K562 (cell line): Measurements from ENCODE around the gene PIGX. TPM values are rescaled to one million over a fixed set of nuclear protein-coding genes. Genes with fewer than 3 reads are reported as not detected.

Source experiments
- ATAC-seq: fragments of 200-7000 bp; cut with Tn5 transposase; 3 replicates; pipeline ENCODE4 v1.9.1; 2020; ENCODE audit warnings: moderate library complexity
- BruUV-seq: library from RNA; stranded (reverse); fragments of 400-500 nt; replicated peaks from 2 replicates; lab custom pipeline; 2021; lab: Mats Ljungman, UMichigan
- CTCF ChIA-PET: fragments of 300-600 bp; formaldehyde crosslinking; extraction: SDS; loops from one replicate; lab custom pipeline; 2021; ENCODE audit warnings: low intra/inter-chr PET ratio; lab: Yijun Ruan, JAX
- POLR2A ChIA-PET: fragments of 300-600, 350-650 bp; sonication (Branson Sonifier 250); formaldehyde crosslinking; extraction: SDS; loops from one replicate; lab custom pipeline; 2021; ENCODE audit warnings: antibody characterized with exemption, inconsistent platforms; lab: Yijun Ruan, JAX
- DNase-seq, 4 experiments: peaks; one replicate each; pipeline versions ENCODE4 v3.0.0 to v3.0.0-alpha.2; 2011 to 2018; ENCODE audit warnings: low spot score in 3 of 4, mixed read lengths in 3 of 4; ENCODE audit errors: extremely low read depth in 1 of 4
- FAIRE-seq: peaks from 2 replicates; lab custom pipeline; 2011; peaks lifted over from hg19 to GRCh38; lab: Jason Lieb, UNC
- H2AFZ ChIP-seq: 2 replicates; pipeline ENCODE4 v1.6.0; 2011; ENCODE audit warnings: low read depth, low read length, control low read depth, inconsistent platforms
- H3K27ac ChIP-seq: fragments of 200-600 bp; 3 replicates; pipeline ENCODE4 v1.8.0; 2011; ENCODE audit warnings: low read depth, mild to moderate bottlenecking, control low read depth, inconsistent platforms, low read length, moderate library complexity, mixed read lengths; ENCODE audit errors: extremely low read depth
- H3K27me3 ChIP-seq, 2 experiments: fragments of 300-600 bp in 1 of 2; 2 replicates in 1 of 2; 3 replicates in 1 of 2; pipeline versions ENCODE4 v1.6.0 to v1.8.0; 2011; ENCODE audit warnings: inconsistent platforms in 2 of 2, low read length in 2 of 2, mild to moderate bottlenecking in 1 of 2, mixed read lengths in 1 of 2, moderate library complexity in 1 of 2; ENCODE audit not compliant: control insufficient read depth in 2 of 2, insufficient read depth in 2 of 2
- H3K36me3 ChIP-seq: fragments of 300-600 bp; 3 replicates; pipeline ENCODE4 v1.8.0; 2011; ENCODE audit warnings: mild to moderate bottlenecking, low read length, inconsistent platforms; ENCODE audit not compliant: control insufficient read depth, insufficient read depth
- H3K4me1 ChIP-seq, 2 experiments: fragments of 200-600 bp in 1 of 2; replicated peaks in 1 of 2; 2 replicates in 1 of 2; 3 replicates in 1 of 2; pipeline versions ENCODE4 v1.5.1 to v1.8.0; 2011; ENCODE audit warnings: inconsistent platforms in 2 of 2, low read length in 2 of 2, mild to moderate bottlenecking in 1 of 2, mixed read lengths in 1 of 2, moderate library complexity in 1 of 2; ENCODE audit not compliant: control insufficient read depth in 2 of 2, insufficient read depth in 2 of 2
- H3K4me2 ChIP-seq: 2 replicates; pipeline ENCODE4 v1.6.1; 2011; ENCODE audit warnings: low read length, control low read depth, inconsistent platforms, mixed read lengths; ENCODE audit not compliant: insufficient read depth
- H3K4me3 ChIP-seq: fragments of 200-600 bp; sonication (generic), shearing (Covaris generic); 2 replicates; pipeline ENCODE4 v1.5.1; 2016; ENCODE audit warnings: control low read depth, inconsistent platforms
- H3K79me2 ChIP-seq: fragments of 200-600 bp; 3 replicates; pipeline ENCODE4 v1.8.0; 2011; ENCODE audit warnings: low read length, inconsistent platforms; ENCODE audit not compliant: control insufficient read depth, insufficient read depth
- H3K9ac ChIP-seq, 2 experiments: 2 replicates each; pipeline versions ENCODE4 v1.6.0 to v1.6.1; 2011; ENCODE audit warnings: low read depth in 2 of 2, low read length in 2 of 2, control low read depth in 1 of 2, inconsistent platforms in 1 of 2, mild to moderate bottlenecking in 1 of 2, mixed read lengths in 1 of 2; ENCODE audit not compliant: insufficient read depth in 1 of 2
- H3K9me1 ChIP-seq: one replicate; pipeline ENCODE4 v1.6.0; 2011; ENCODE audit warnings: inconsistent platforms, mild to moderate bottlenecking, low read length, moderate library complexity; ENCODE audit not compliant: control insufficient read depth, insufficient read depth
- H3K9me3 ChIP-seq: replicated peaks from 2 replicates; pipeline ENCODE4 v1.5.1; 2011; ENCODE audit warnings: low read depth, low read length, inconsistent platforms; ENCODE audit not compliant: control insufficient read depth, insufficient read depth
- H4K20me1 ChIP-seq: replicated peaks from 2 replicates; pipeline ENCODE4 v1.6.1; 2011; ENCODE audit warnings: low read length, inconsistent platforms, mixed read lengths; ENCODE audit not compliant: control insufficient read depth, insufficient read depth
- BMI1 ChIP-seq: fragments of 150-350 bp; IDR thresholded peaks from 2 replicates; pipeline ENCODE4 v1.6.1; 2014; ENCODE audit warnings: low read length
- CC2D1A ChIP-seq: fragments of 450-650 bp; IDR thresholded peaks from 2 replicates; pipeline ENCODE4 v1.6.1; 2017; ENCODE audit warnings: mild to moderate bottlenecking
- CREBBP ChIP-seq: IDR thresholded peaks from one replicate; pipeline ENCODE4 v1.6.1; 2012; ENCODE audit warnings: low read depth, mild to moderate bottlenecking, control low read depth, inconsistent platforms, low read length
- GATAD2B ChIP-seq: fragments of 450-650 bp; IDR thresholded peaks from 2 replicates; pipeline ENCODE4 v1.6.1; 2017; ENCODE audit warnings: mild to moderate bottlenecking, borderline replicate concordance
- MTA2 ChIP-seq: fragments of 450-650 bp; IDR thresholded peaks from 2 replicates; pipeline ENCODE4 v1.6.1; 2016; ENCODE audit warnings: low read depth
- NR2F6 ChIP-seq: fragments of 450-650 bp; formaldehyde crosslinking; IDR thresholded peaks from 2 replicates; pipeline ENCODE4 v1.4.0; 2020; ENCODE audit warnings: mild to moderate bottlenecking
- NRF1 ChIP-seq, 2 experiments: fragments of 450-650 bp; IDR thresholded peaks in 1 of 2; conservative IDR thresholded peaks in 1 of 2; 2 replicates each; pipeline ENCODE4 v1.6.1; 2014; ENCODE audit warnings: mild to moderate bottlenecking in 2 of 2
- PPARD ChIP-seq: fragments of 250-450 bp; sonication (Bioruptor Pico); IDR thresholded peaks from 2 replicates; pipeline ENCODE4 v1.8.0; 2022; ENCODE audit warnings: inconsistent platforms, mild to moderate bottlenecking, moderate library complexity
- SPI1 ChIP-seq: IDR thresholded peaks from 2 replicates; pipeline ENCODE4 v1.6.1; 2011; ENCODE audit warnings: low read depth, low read length, control low read depth, borderline replicate concordance
- TOE1 ChIP-seq, 2 experiments: fragments of 450-650 bp in 1 of 2; sonication (generic) in 1 of 2; formaldehyde crosslinking in 1 of 2; IDR thresholded peaks; 2 replicates each; pipeline versions ENCODE4 v1.7.1 to v1.8.0; 2016 to 2022; ENCODE audit warnings: borderline replicate concordance in 2 of 2, mild to moderate bottlenecking in 2 of 2, antibody characterized with exemption in 1 of 2, inconsistent platforms in 1 of 2, low read depth in 1 of 2, missing genetic modification reagents in 1 of 2, moderate library complexity in 1 of 2
- U2AF2 ChIP-seq: fragments of 200-400 bp; formaldehyde crosslinking; optimal IDR thresholded peaks from 2 replicates; pipeline ENCODE3; 2017; ENCODE audit warnings: low read depth, mild to moderate bottlenecking, low read length
- ZBTB40 ChIP-seq, 2 experiments: fragments of 450-650 bp in 1 of 2; sonication (generic) in 1 of 2; formaldehyde crosslinking in 1 of 2; IDR thresholded peaks; 2 replicates each; pipeline versions ENCODE4 v1.7.1 to v1.9.0; 2016 to 2022; ENCODE audit warnings: inconsistent platforms in 1 of 2, mild to moderate bottlenecking in 1 of 2, missing genetic modification reagents in 1 of 2
- ZNF699 ChIP-seq: fragments of 250-450 bp; sonication (Bioruptor Pico); IDR thresholded peaks from 2 replicates; pipeline ENCODE4 v1.8.0; 2021; ENCODE audit warnings: mild to moderate bottlenecking, moderate library complexity; ENCODE audit not compliant: insufficient replicate concordance
- ZNF75A ChIP-seq: fragments of 450-650 bp; formaldehyde crosslinking; IDR thresholded peaks from 2 replicates; pipeline ENCODE4 v1.4.0; 2020; ENCODE audit warnings: mild to moderate bottlenecking
- ZZZ3 ChIP-seq: fragments of 450-650 bp; IDR thresholded peaks from 2 replicates; pipeline ENCODE4 v1.6.1; 2016; ENCODE audit warnings: antibody characterized with exemption, mild to moderate bottlenecking, moderate library complexity
- WGBS: fragments of 100-300 bp; shearing (Covaris generic); methylation state at CpG from one replicate; pipeline ENCODE4 v1.1.6; 2016; ENCODE audit warnings: low coverage, mixed read lengths; ENCODE audit not compliant: insufficient coverage; ENCODE audit errors: missing lambda C conversion rate; 5-methylcytosine and 5-hydroxymethylcytosine counted together
- in situ Hi-C: fragments of 300-500 bp; cut with MboI; formaldehyde crosslinking; loops from 4 replicates; pipeline ENCODE4 v1.15.0; 2018; ENCODE audit warnings: inconsistent platforms, mixed read lengths
- intact Hi-C: fragments of 100-400 bp; cut with micrococcal nuclease; formaldehyde crosslinking; loops from 2 replicates; pipeline ENCODE4 v1.14.2; 2022
- polyA plus RNA-seq, 8 experiments: library from polyadenylated mRNA; depleted of rRNA in 4 of 8; stranded (reverse) in 5 of 8; unstranded in 3 of 8; fragments of >200 nt; fragmentation: Nextera tagmentation in 2 of 8; fragmentation: Illumina TruSeq in 1 of 8; extraction: Ambion mirVana in 2 of 8; extraction: Trizol in 1 of 8; gene quantifications; 2 replicates each; pipeline versions ENCODE4 v1.2.1 to v1.2.3, GENCODE V29; 2011 to 2014; ENCODE audit warnings: inconsistent platforms in 1 of 8, missing spikeins in 1 of 8
- total RNA-seq, 7 experiments: library from RNA; depleted of rRNA in 6 of 7; stranded (reverse); fragments of >200 nt in 6 of 7; fragmentation: Illumina TruSeq in 2 of 7; extraction: Trizol in 2 of 7; gene quantifications; 2 replicates each; pipeline versions ENCODE4 v1.2.1 to v1.2.3, GENCODE V29; 2011 to 2021; ENCODE audit warnings: low replicate concordance in 1 of 7

The PIGX gene
- total and polyA plus RNA-seq, 9 of the 15 experiments (the other 6 are each of a cell fraction or from before 2014, with no cell fraction given), result 3.7 to 36.3 (median 26.9) TPM

GRCh38 chr3:196775938-196776337 is 63.8 kb downstream of the PIGX start:
- FAIRE-seq, result no peak
- no peaks in the 10 kb centered on the region for H3K9me1 ChIP-seq
- ATAC-seq, result no peak
- no peak overlapping the region for H3K9ac ChIP-seq
- POLR2A ChIA-PET, result no interaction called here
- peaks cover 12% of the 10 kb centered on the region for H3K9me3 ChIP-seq
- H3K4me2 ChIP-seq, result no peak overlapping the region
- intact Hi-C loops, result no loop called here
- H3K79me2 ChIP-seq, result peaks cover 93% of the 10 kb centered on the region
- H3K36me3 ChIP-seq, result peaks cover 25% of the 10 kb centered on the region; the same call in 2 of the 3 replicates
- no peak for DNase-seq
- no peaks in the 10 kb centered on the region for H4K20me1 ChIP-seq
- no peak overlapping the region for H3K27ac ChIP-seq
- CTCF ChIA-PET, result no interaction called here
- H3K4me3 ChIP-seq, result no peak overlapping the region
- in situ Hi-C loops, result no loop called here
- no peak overlapping the region for H2AFZ ChIP-seq
- TF ChIP-seq SPI1 (0 out of 2 replicates have a peak, but pooled peaks have one; percentile 40), NRF1 (conservative IDR thresholded peaks at IDR 0.05 in 1 of 2, IDR thresholded peaks at IDR 0.05 in 1 of 2) (no peak), ZBTB40 (IDR thresholded peaks at IDR 0.05) (peak; percentile 54; the same call in 1 of the 2 replicates), ZBTB40 (CRISPR knock-in tag; IDR thresholded peaks at IDR 0.05) (no peak), BMI1 (no peak), TOE1 (IDR thresholded peaks at IDR 0.05; ENCODE audit: borderline replicate concordance) (no peak), TOE1 (CRISPR knock-in tag; IDR thresholded peaks at IDR 0.05; ENCODE audit: borderline replicate concordance, low read depth) (no peak), PPARD (no peak), CC2D1A (no peak), CREBBP (no peak), MTA2 (no peak), U2AF2 (no peak), NR2F6 (CRISPR knock-in tag) (no peak), ZNF75A (CRISPR knock-in tag) (no peak), ZNF699 (no peak), GATAD2B (no peak), ZZZ3 (no peak)
- no peaks in the 10 kb centered on the region for H3K4me1 ChIP-seq
- BruUV-seq, result no TSS peak
- H3K27me3 ChIP-seq, result no peaks in the 10 kb centered on the region
- WGBS, result 83% methylated on average over 9 of the region's 9 CpGs
